Activated T-helper 1 cell treated with anti-CD3 and anti-CD28 coated beads, Interleukin-12 subunit alpha, Interleukin-12 subunit beta, Interleukin-2, Interleukin-4 antibody, amounts not matched to agents 30 ng/mL and 10 ng/mL and 1 ng/mL, durations not matched to agents 14 hours and 24 hours and 36 hours (primary cell): ENCODE measurements around the gene ARHGAP5. TPM values are rescaled to one million over a fixed set of nuclear protein-coding genes. Genes with fewer than 3 reads are reported as not detected.
A peak's percentile ranks its signal among the peaks of the same experiment; 100 is the strongest.

ENCODE experiments used
- DNase-seq: peaks from one replicate; pipeline ENCODE4 v3.0.0; 2021; ENCODE audit warnings: low spot score
- H3K27ac Mint-ChIP-seq: one replicate; pipeline ENCODE4 v1.8.0; 2021; ENCODE audit warnings: mild to moderate bottlenecking, mixed read lengths
- H3K27me3 Mint-ChIP-seq: one replicate; pipeline ENCODE4 v1.8.0; 2022; ENCODE audit warnings: mild to moderate bottlenecking, moderate library complexity, mixed read lengths; ENCODE audit not compliant: insufficient read depth
- H3K36me3 Mint-ChIP-seq: one replicate; pipeline ENCODE4 v1.8.0; 2021; ENCODE audit warnings: low read depth, mixed read lengths
- H3K4me1 Mint-ChIP-seq: one replicate; pipeline ENCODE4 v1.8.0; 2021; ENCODE audit warnings: low read depth, mixed read lengths
- H3K4me3 Mint-ChIP-seq: one replicate; pipeline ENCODE4 v1.8.0; 2021; ENCODE audit warnings: mild to moderate bottlenecking, moderate library complexity, mixed read lengths
- H3K9me3 Mint-ChIP-seq: one replicate; pipeline ENCODE4 v1.8.0; 2021; ENCODE audit warnings: mixed read lengths
- intact Hi-C: fragments of 100-400 bp; cut with micrococcal nuclease; formaldehyde crosslinking; loops from one replicate; pipeline ENCODE4 v1.15.1; 2024
- total RNA-seq: library from RNA; stranded (reverse); gene quantifications from 2 replicates; pipeline ENCODE4 v1.2.3, GENCODE V29; 2022

Gene ARHGAP5
- total RNA-seq, 1 donor from 2014 or later: 31.8 TPM

GRCh38 chr14:32183151-32184058 lies 106.3 kb downstream of the ARHGAP5 start:
- peaks cover 4% of the 10 kb centered on the region for H3K36me3 Mint-ChIP-seq
- intact Hi-C loops: no loop called here

GRCh38 chr14:32185097-32185496 lies 108.0 kb downstream of the ARHGAP5 start:
- peaks cover 7% of the 10 kb centered on the region for H3K4me1 Mint-ChIP-seq
- no peaks in the 10 kb centered on the region for H3K27me3 Mint-ChIP-seq
- DNase-seq: no peak
- no peak overlapping the region for H3K27ac Mint-ChIP-seq
- intact Hi-C loops: no loop called here
- peaks cover 4% of the 10 kb centered on the region for H3K36me3 Mint-ChIP-seq
- no peak overlapping the region for H3K4me3 Mint-ChIP-seq
- peaks cover 21% of the 10 kb centered on the region for H3K9me3 Mint-ChIP-seq

More at GRCh38 chr14:32183151-32184058, 106.3 kb downstream of the ARHGAP5 start:
- H3K27me3 Mint-ChIP-seq: no peaks in the 10 kb centered on the region
- no peak for DNase-seq
- no peak overlapping the region for H3K4me3 Mint-ChIP-seq
- H3K9me3 Mint-ChIP-seq: peaks cover 21% of the 10 kb centered on the region
- H3K27ac Mint-ChIP-seq: no peak overlapping the region
- peaks cover 7% of the 10 kb centered on the region for H3K4me1 Mint-ChIP-seq

- Mint-ChIP-seq H3K27me3 (no peaks in the 10 kb centered on the region), H3K4me3 (no peak overlapping the region), H3K9me3 (peaks cover 15% of the 10 kb centered on the region), H3K4me1 (peaks cover 7% of the 10 kb centered on the region), H3K27ac (no peak overlapping the region), H3K36me3 (peaks cover 4% of the 10 kb centered on the region)
- intact Hi-C loops: no loop called here
- DNase-seq: no peak
Measured at GRCh38 chr14:32186248-32186647, 109.1 kb downstream of the ARHGAP5 start.

GRCh38 chr14:32189811-32190210 lies 112.7 kb downstream of the ARHGAP5 start:
- H3K4me1 Mint-ChIP-seq: peaks cover 7% of the 10 kb centered on the region

DNA sequence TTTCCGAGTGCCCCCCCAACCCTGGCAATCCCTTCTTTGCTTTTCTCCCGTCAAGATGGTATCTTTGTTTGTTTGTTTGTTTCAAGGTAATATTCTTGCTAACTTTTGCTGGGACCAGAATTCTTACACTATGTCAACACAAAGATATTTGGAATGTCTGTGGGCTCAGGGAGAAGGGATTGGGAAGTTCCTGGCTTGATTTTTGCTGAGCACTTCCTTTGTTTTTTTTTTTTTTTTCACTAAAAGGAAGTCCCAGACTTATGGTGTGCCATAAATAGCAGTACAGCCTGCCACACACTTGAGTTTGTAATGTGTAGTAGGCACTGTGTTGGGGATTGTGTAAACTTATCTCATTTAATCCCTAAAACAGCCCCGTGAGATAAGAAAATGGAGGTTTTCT lies 113.6 kb downstream of the ARHGAP5 start:
- Mint-ChIP-seq H3K36me3 (peaks cover 3% of the 10 kb centered on the region), H3K4me3 (no peak overlapping the region), H3K9me3 (peaks cover 6% of the 10 kb centered on the region), H3K27me3 (no peaks in the 10 kb centered on the region), H3K27ac (no peak overlapping the region), H3K4me1 (peaks cover 7% of the 10 kb centered on the region)
- no peak for DNase-seq
- intact Hi-C loops: no loop called here

More at GRCh38 chr14:32189811-32190210, 112.7 kb downstream of the ARHGAP5 start:
- Mint-ChIP-seq H3K27me3 (no peaks in the 10 kb centered on the region), H3K36me3 (peaks cover 3% of the 10 kb centered on the region), H3K27ac (no peak overlapping the region), H3K4me3 (no peak overlapping the region), H3K9me3 (peaks cover 11% of the 10 kb centered on the region)
- DNase-seq: no peak
- intact Hi-C loops: no loop called here

GRCh38 chr14:32192712-32193373 lies 115.7 kb downstream of the ARHGAP5 start:
- no peaks in the 10 kb centered on the region for H3K4me1 Mint-ChIP-seq
- H3K4me3 Mint-ChIP-seq: no peak overlapping the region
- no peak for DNase-seq
- no peaks in the 10 kb centered on the region for H3K27me3 Mint-ChIP-seq
- intact Hi-C loops: no loop called here
- no peaks in the 10 kb centered on the region for H3K36me3 Mint-ChIP-seq
- H3K9me3 Mint-ChIP-seq: no peaks in the 10 kb centered on the region
- H3K27ac Mint-ChIP-seq: no peak overlapping the region

DNA sequence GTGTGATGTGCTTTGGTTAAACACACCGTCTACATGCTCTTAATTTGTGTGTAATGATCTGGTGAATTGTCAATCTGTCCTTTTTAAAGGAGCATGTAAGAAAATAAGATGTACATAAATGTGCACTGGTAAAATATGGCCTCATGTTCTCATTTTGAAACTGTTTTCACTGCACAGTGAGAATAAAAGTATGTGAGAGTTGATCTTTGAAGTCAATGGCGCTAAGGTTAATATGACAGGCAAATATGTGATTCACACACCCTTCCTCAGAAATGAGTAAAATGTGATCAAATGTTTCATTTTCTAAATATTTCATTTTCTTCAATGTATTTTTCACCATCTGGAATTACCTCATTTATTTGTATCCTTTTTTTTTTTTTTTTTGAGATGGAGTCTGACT lies 116.4 kb downstream of the ARHGAP5 start:
- H3K9me3 Mint-ChIP-seq: no peaks in the 10 kb centered on the region
- no peaks in the 10 kb centered on the region for H3K27me3 Mint-ChIP-seq
- intact Hi-C loops: no loop called here
- H3K4me3 Mint-ChIP-seq: no peak overlapping the region
- DNase-seq: no peak
- no peak overlapping the region for H3K27ac Mint-ChIP-seq
- no peaks in the 10 kb centered on the region for H3K4me1 Mint-ChIP-seq
- no peaks in the 10 kb centered on the region for H3K36me3 Mint-ChIP-seq

GRCh38 chr14:32195636-32196035 lies 118.5 kb downstream of the ARHGAP5 start:
- Mint-ChIP-seq H3K27me3 (no peaks in the 10 kb centered on the region), H3K36me3 (no peaks in the 10 kb centered on the region), H3K4me1 (peaks cover 8% of the 10 kb centered on the region), H3K27ac (no peak overlapping the region), H3K4me3 (no peak overlapping the region), H3K9me3 (no peaks in the 10 kb centered on the region)
- no peak for DNase-seq
- intact Hi-C loops: no loop called here

- H3K27ac Mint-ChIP-seq: no peak overlapping the region
- peaks cover 28% of the 10 kb centered on the region for H3K4me1 Mint-ChIP-seq
- intact Hi-C loops: no loop called here
- no peaks in the 10 kb centered on the region for H3K27me3 Mint-ChIP-seq
- no peak for DNase-seq
- H3K9me3 Mint-ChIP-seq: no peaks in the 10 kb centered on the region
- no peaks in the 10 kb centered on the region for H3K36me3 Mint-ChIP-seq
- H3K4me3 Mint-ChIP-seq: no peak overlapping the region
Measured at GRCh38 chr14:32197919-32198318, 120.8 kb downstream of the ARHGAP5 start.

DNA sequence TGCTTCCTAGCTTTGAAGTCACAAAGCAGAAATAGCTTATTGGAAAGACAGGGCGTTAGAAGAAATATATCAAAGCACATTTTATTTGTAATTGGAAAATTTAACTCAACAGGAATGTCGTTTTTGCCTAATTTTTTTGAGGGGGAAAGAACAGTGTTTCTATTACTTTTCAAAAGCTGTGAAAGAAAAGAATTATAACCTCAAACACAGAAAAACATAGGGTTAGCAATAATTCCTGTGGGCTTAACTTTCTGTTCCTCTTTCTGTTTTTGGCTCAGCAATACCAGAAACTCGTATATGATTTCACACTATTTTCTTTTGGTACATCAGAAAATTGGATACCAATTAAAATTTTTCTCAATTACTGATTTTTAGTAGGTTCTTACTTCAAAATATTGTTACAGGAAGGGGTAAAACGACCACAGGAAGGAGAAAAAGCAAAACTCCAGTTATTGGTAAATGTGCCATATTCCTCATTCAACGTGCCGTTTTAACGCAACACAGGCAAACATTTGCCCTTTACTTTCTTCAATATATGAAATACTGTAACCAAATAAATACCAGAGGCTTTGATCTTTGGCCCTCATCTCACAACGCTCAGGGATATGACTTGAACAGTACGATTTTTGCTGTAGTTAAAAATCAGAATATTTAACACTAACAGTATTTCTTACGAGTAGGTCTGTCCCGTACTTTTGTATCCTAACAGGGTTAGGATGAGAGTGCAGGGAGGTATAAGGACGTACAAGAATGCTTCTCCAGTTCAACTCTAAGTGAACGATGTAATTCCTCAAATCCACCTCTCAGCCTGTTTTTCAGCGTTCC lies 123.5 kb downstream of the ARHGAP5 start:
- Mint-ChIP-seq H3K27ac (peak overlapping the region; percentile 91), H3K9me3 (no peaks in the 10 kb centered on the region), H3K4me1 (peaks cover 44% of the 10 kb centered on the region), H3K27me3 (peaks cover 2% of the 10 kb centered on the region), H3K4me3 (peak overlapping the region; percentile 87), H3K36me3 (no peaks in the 10 kb centered on the region)
- intact Hi-C loops: loop anchor here (2.0 to 10.0 kb wide), 5 partner anchors 638 to 2004 kb away; partner anchors contain the start of genes AP4S1, NPAS3, NUBPL and STRN3
- no peak for DNase-seq

- H3K27me3 Mint-ChIP-seq: peaks cover 2% of the 10 kb centered on the region
- intact Hi-C loops: loop anchor here (2.0 to 10.0 kb wide), 5 partner anchors 639 to 2003 kb away; partner anchors contain the start of genes AP4S1, NPAS3, NUBPL and STRN3
- H3K9me3 Mint-ChIP-seq: no peaks in the 10 kb centered on the region
- peak overlapping the region; percentile 87 for H3K4me3 Mint-ChIP-seq
- DNase-seq: peak; percentile 76
- H3K4me1 Mint-ChIP-seq: peaks cover 49% of the 10 kb centered on the region
- peak overlapping the region; percentile 91 for H3K27ac Mint-ChIP-seq
- H3K36me3 Mint-ChIP-seq: no peaks in the 10 kb centered on the region
Measured at GRCh38 chr14:32201193-32201815, 124.2 kb downstream of the ARHGAP5 start.
